ENCODE results near the gene SAMD7. TPM values are rescaled to one million over a fixed set of nuclear protein-coding genes. Genes with fewer than 3 reads are reported as not detected.

SAMD7 gene
- total and polyA plus RNA-seq, 9 of the 15 experiments (the other 6 are each of a cell fraction or from before 2014, with no cell fraction given): not detected

- TF ChIP-seq, protein P1, sequence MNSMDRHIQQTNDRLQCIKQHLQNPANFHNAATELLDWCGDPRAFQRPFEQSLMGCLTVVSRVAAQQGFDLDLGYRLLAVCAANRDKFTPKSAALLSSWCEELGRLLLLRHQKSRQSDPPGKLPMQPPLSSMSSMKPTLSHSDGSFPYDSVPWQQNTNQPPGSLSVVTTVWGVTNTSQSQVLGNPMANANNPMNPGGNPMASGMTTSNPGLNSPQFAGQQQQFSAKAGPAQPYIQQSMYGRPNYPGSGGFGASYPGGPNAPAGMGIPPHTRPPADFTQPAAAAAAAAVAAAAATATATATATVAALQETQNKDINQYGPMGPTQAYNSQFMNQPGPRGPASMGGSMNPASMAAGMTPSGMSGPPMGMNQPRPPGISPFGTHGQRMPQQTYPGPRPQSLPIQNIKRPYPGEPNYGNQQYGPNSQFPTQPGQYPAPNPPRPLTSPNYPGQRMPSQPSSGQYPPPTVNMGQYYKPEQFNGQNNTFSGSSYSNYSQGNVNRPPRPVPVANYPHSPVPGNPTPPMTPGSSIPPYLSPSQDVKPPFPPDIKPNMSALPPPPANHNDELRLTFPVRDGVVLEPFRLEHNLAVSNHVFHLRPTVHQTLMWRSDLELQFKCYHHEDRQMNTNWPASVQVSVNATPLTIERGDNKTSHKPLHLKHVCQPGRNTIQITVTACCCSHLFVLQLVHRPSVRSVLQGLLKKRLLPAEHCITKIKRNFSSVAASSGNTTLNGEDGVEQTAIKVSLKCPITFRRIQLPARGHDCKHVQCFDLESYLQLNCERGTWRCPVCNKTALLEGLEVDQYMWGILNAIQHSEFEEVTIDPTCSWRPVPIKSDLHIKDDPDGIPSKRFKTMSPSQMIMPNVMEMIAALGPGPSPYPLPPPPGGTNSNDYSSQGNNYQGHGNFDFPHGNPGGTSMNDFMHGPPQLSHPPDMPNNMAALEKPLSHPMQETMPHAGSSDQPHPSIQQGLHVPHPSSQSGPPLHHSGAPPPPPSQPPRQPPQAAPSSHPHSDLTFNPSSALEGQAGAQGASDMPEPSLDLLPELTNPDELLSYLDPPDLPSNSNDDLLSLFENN (IDR thresholded peaks at IDR 0.05; ENCODE audit: low read depth in 2 of 2, low read length in 2 of 2): no peak
- no peak for TF ChIP-seq SNAPC5 (CRISPR knock-in tag; IDR thresholded peaks at IDR 0.05)
- no peak for TF ChIP-seq HNRNPK (IDR thresholded peaks at IDR 0.05; ENCODE audit: low read depth, low read length, poor library complexity, severe bottlenecking)
- no peak for TF ChIP-seq PRPF4 (IDR thresholded peaks at IDR 0.05; ENCODE audit: insufficient read depth, low read depth, low read length, poor library complexity, severe bottlenecking)
- TF ChIP-seq, protein P2, sequence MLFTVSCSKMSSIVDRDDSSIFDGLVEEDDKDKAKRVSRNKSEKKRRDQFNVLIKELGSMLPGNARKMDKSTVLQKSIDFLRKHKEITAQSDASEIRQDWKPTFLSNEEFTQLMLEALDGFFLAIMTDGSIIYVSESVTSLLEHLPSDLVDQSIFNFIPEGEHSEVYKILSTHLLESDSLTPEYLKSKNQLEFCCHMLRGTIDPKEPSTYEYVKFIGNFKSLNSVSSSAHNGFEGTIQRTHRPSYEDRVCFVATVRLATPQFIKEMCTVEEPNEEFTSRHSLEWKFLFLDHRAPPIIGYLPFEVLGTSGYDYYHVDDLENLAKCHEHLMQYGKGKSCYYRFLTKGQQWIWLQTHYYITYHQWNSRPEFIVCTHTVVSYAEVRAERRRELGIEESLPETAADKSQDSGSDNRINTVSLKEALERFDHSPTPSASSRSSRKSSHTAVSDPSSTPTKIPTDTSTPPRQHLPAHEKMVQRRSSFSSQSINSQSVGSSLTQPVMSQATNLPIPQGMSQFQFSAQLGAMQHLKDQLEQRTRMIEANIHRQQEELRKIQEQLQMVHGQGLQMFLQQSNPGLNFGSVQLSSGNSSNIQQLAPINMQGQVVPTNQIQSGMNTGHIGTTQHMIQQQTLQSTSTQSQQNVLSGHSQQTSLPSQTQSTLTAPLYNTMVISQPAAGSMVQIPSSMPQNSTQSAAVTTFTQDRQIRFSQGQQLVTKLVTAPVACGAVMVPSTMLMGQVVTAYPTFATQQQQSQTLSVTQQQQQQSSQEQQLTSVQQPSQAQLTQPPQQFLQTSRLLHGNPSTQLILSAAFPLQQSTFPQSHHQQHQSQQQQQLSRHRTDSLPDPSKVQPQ (CRISPR knock-in tag; IDR thresholded peaks at IDR 0.05; ENCODE audit: borderline replicate concordance): no peak
- TF ChIP-seq NCOA1 (IDR thresholded peaks at IDR 0.05; ENCODE audit: low read depth): no peak
- no peak for TF ChIP-seq NCOA4 (IDR thresholded peaks at IDR 0.05; ENCODE audit: partially characterized antibody)
- 0 out of 2 replicates have a peak, but pooled peaks have one; percentile 18 for TF ChIP-seq RUNX1 (IDR thresholded peaks at IDR 0.05; ENCODE audit: low read depth)
- TF ChIP-seq ZHX1 (conservative IDR thresholded peaks at IDR 0.05; ENCODE audit: low read length): peak; percentile 89
- TF ChIP-seq ARHGAP35 (IDR thresholded peaks at IDR 0.05; ENCODE audit: partially characterized antibody): peak; percentile 95
- no peak for TF ChIP-seq ELF2 (CRISPR knock-in tag; IDR thresholded peaks at IDR 0.05)
- no peak for TF ChIP-seq ZNF347 (CRISPR knock-in tag; IDR thresholded peaks at IDR 0.05; ENCODE audit: low read depth)
- 0 out of 2 replicates have a peak, but pooled peaks have one; percentile 11 for TF ChIP-seq SPI1 (IDR thresholded peaks at IDR 0.05; ENCODE audit: borderline replicate concordance, low read depth, low read length)
- no peak for TF ChIP-seq ATF4 (CRISPR knock-in tag; IDR thresholded peaks at IDR 0.05)
- no peak for TF ChIP-seq ZNF41 (CRISPR knock-in tag; conservative IDR thresholded peaks at IDR 0.05)
Measured at GRCh38 chr3:169966428-169966950, 55.1 kb downstream of the SAMD7 start, which contains the start of gene SEC62 (continued).

Data from K562 (cell line).